Right lobe of liver (tissue), 4 donors: ENCODE measurements around the gene RPS2.
"Not testable (repeated sequence)": the region's sequence is repeated elsewhere in the genome, so short reads cannot be mapped to it uniquely, and the experiment has no call there.

ENCODE experiments used
- CTCF ChIP-seq, 4 donors: fragments of 200-600 bp in 3 of 4; fragments of 450-650 bp in 1 of 4; IDR thresholded peaks; one replicate each; pipeline versions ENCODE4 v1.5.1 to v1.8.0; 2016 to 2022; ENCODE audit warnings: antibody characterized with exemption in 4 of 4, mild to moderate bottlenecking in 2 of 4
- POLR2A ChIP-seq: fragments of 450-650 bp; IDR thresholded peaks from one replicate; pipeline ENCODE4 v1.6.1; 2017; ENCODE audit warnings: antibody characterized with exemption, mild to moderate bottlenecking
- donor health status: DM: no; HTN: no; CAD: no.
- donor health status: DM: no; HTN: no; CAD: no.
- donor health status: DM: no; HTN: yes; CAD: no.

GRCh38 chr16:1958143-1958491, 6.5 kb downstream of the RPS2 start:
- TF ChIP-seq CTCF (IDR thresholded peaks at IDR 0.05); POLR2A: not testable (repeated sequence)
